WTC11 (cell line): ENCODE measurements around the gene SNX6. TPM values are rescaled to one million over a fixed set of nuclear protein-coding genes. Genes with fewer than 3 reads are reported as not detected.

Experiments used
- ATAC-seq: fragments of 200-7000 bp; cut with Tn5 transposase; 2 replicates; pipeline ENCODE4 v1.10.0; 2021; ENCODE audit warnings: mild to moderate bottlenecking, moderate library complexity
- CTCF ChIA-PET: fragments of 300-600 bp; sonication (Branson Sonifier 250); formaldehyde crosslinking; loops from one replicate; lab custom pipeline; 2021; ENCODE audit warnings: antibody characterized with exemption; lab: Charles Lee
- POLR2A ChIA-PET: fragments of 350-600 bp; sonication (Branson Sonifier 250); formaldehyde crosslinking; loops from one replicate; lab custom pipeline; 2021; ENCODE audit warnings: antibody characterized with exemption; lab: Charles Lee
- DNase-seq: peaks from one replicate; pipeline ENCODE4 v3.0.0; 2021; ENCODE audit warnings: low spot score
- H3K27ac Mint-ChIP-seq: 2 replicates; pipeline ENCODE4 v1.8.0; 2021; ENCODE audit warnings: mixed read lengths
- H3K27me3 Mint-ChIP-seq: 2 replicates; pipeline ENCODE4 v1.8.0; 2021; ENCODE audit warnings: low read depth, mild to moderate bottlenecking, moderate library complexity, mixed read lengths
- H3K36me3 Mint-ChIP-seq: 2 replicates; pipeline ENCODE4 v1.8.0; 2021; ENCODE audit warnings: mixed read lengths
- H3K4me1 Mint-ChIP-seq: 2 replicates; pipeline ENCODE4 v1.8.0; 2022; ENCODE audit warnings: mixed read lengths
- H3K4me3 Mint-ChIP-seq: 2 replicates; pipeline ENCODE4 v1.8.0; 2021; ENCODE audit warnings: mild to moderate bottlenecking, moderate library complexity, mixed read lengths
- H3K9me3 Mint-ChIP-seq: 2 replicates; pipeline ENCODE4 v1.8.0; 2021; ENCODE audit warnings: mixed read lengths
- ATF6 ChIP-seq: sonication (generic); formaldehyde crosslinking; IDR thresholded peaks from 2 replicates; pipeline ENCODE4 v1.8.1; 2023; ENCODE audit warnings: mild to moderate bottlenecking, missing genetic modification reagents
- ELF4 ChIP-seq: sonication (generic); formaldehyde crosslinking; IDR thresholded peaks from 2 replicates; pipeline ENCODE4 v1.8.1; 2022; ENCODE audit warnings: low read depth, mild to moderate bottlenecking, moderate library complexity, missing genetic modification reagents
- HMGA2 ChIP-seq: fragments of 250-450 bp; sonication (Bioruptor Pico); IDR thresholded peaks from 2 replicates; pipeline ENCODE4 v1.4.0; 2021; ENCODE audit warnings: mild to moderate bottlenecking, moderate library complexity
- SMAD3 ChIP-seq: sonication (generic); formaldehyde crosslinking; IDR thresholded peaks from 2 replicates; pipeline ENCODE4 v1.8.0; 2022; ENCODE audit warnings: missing genetic modification reagents, mild to moderate bottlenecking, borderline replicate concordance
- STAT6 ChIP-seq: sonication (generic); formaldehyde crosslinking; conservative IDR thresholded peaks from 2 replicates; pipeline ENCODE4 v1.8.1; 2023; ENCODE audit warnings: mild to moderate bottlenecking, low read depth, missing genetic modification reagents, moderate library complexity
- TP53 ChIP-seq: sonication (generic); formaldehyde crosslinking; IDR thresholded peaks from 2 replicates; pipeline ENCODE4 v1.8.1; 2023; ENCODE audit warnings: mild to moderate bottlenecking, missing genetic modification reagents
- ZNF281 ChIP-seq: sonication (generic); formaldehyde crosslinking; IDR thresholded peaks from 2 replicates; pipeline ENCODE4 v1.8.0; 2023; ENCODE audit warnings: mild to moderate bottlenecking, missing genetic modification reagents
- total RNA-seq: library from RNA; stranded (reverse); gene quantifications from 3 replicates; pipeline ENCODE4 v1.2.3, GENCODE V29; 2021
- TF ChIP-seq, protein P1 (sequence below): fragments of 250-450 bp; sonication (Bioruptor Pico); IDR thresholded peaks from 2 replicates; pipeline ENCODE4 v1.9.0; 2021; ENCODE audit warnings: mild to moderate bottlenecking, borderline replicate concordance
- TF ChIP-seq, protein P2 (sequence below): sonication (generic); formaldehyde crosslinking; IDR thresholded peaks from 2 replicates; pipeline ENCODE4 v1.8.1; 2023; ENCODE audit warnings: mild to moderate bottlenecking, missing genetic modification reagents, borderline replicate concordance
- TF ChIP-seq, protein P3 (sequence below): sonication (generic); formaldehyde crosslinking; IDR thresholded peaks from 2 replicates; pipeline ENCODE4 v1.8.1; 2022; ENCODE audit warnings: mild to moderate bottlenecking, moderate library complexity, missing genetic modification reagents

The SNX6 gene
- total RNA-seq, 1 experiment from 2014 or later = 51.3 TPM

DNA sequence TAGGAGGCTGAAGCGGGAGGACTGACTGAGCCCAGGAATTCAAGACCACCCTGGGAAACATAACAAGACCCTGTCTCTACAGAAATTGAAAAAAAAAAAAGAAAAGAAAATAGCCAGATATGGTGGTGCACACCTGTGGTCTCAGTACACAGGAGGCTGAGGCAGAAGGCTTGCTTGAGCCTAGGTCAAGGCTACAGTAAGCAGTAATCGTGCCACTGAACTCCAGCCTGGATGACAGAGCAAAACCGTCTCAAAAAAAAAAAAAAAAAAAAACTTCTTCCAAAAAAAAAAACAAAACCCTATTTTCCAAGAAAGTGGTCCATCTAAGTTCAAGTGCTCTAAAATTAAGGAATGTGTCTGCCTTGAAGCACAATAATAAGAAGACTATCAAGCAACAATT lies 19.8 kb downstream of the SNX6 start (continued):
- no peak for TF ChIP-seq ZNF281 (CRISPR knock-in tag)
- TF ChIP-seq HMGA2 (CRISPR knock-in tag) = no peak
- TF ChIP-seq, protein P1, sequence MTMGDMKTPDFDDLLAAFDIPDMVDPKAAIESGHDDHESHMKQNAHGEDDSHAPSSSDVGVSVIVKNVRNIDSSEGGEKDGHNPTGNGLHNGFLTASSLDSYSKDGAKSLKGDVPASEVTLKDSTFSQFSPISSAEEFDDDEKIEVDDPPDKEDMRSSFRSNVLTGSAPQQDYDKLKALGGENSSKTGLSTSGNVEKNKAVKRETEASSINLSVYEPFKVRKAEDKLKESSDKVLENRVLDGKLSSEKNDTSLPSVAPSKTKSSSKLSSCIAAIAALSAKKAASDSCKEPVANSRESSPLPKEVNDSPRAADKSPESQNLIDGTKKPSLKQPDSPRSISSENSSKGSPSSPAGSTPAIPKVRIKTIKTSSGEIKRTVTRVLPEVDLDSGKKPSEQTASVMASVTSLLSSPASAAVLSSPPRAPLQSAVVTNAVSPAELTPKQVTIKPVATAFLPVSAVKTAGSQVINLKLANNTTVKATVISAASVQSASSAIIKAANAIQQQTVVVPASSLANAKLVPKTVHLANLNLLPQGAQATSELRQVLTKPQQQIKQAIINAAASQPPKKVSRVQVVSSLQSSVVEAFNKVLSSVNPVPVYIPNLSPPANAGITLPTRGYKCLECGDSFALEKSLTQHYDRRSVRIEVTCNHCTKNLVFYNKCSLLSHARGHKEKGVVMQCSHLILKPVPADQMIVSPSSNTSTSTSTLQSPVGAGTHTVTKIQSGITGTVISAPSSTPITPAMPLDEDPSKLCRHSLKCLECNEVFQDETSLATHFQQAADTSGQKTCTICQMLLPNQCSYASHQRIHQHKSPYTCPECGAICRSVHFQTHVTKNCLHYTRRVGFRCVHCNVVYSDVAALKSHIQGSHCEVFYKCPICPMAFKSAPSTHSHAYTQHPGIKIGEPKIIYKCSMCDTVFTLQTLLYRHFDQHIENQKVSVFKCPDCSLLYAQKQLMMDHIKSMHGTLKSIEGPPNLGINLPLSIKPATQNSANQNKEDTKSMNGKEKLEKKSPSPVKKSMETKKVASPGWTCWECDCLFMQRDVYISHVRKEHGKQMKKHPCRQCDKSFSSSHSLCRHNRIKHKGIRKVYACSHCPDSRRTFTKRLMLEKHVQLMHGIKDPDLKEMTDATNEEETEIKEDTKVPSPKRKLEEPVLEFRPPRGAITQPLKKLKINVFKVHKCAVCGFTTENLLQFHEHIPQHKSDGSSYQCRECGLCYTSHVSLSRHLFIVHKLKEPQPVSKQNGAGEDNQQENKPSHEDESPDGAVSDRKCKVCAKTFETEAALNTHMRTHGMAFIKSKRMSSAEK (CRISPR knock-in tag) = no peak

DNA sequence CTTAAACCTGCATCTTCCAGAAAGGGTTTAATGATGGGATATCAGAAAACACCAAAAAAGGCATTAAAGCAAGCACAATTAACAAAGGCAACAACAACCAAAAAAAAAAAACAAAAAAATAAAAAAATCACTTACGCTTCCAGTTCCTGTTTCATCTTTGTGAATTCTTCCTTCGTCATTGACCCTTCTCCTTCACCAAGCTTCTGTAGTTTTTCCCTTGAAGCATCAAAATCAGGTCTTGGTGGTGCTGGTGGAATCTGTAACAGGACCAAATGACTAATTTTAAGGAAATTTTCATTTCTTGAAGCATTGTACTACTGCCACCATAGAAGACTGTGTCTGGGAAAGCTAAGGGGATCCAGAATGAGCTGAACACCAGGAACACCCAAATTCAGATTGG lies 24.5 kb downstream of the SNX6 start:
- Mint-ChIP-seq H3K27me3 (no peaks in the 10 kb centered on the region), H3K4me3 (no peak overlapping the region)
- no peak for DNase-seq
- CTCF ChIA-PET = no interaction called here
- TF ChIP-seq SMAD3 (CRISPR knock-in tag) (no peak), ATF6 (no peak), TP53 (CRISPR knock-in tag) (no peak), ELF4 (no peak), STAT6 (no peak)
- TF ChIP-seq, protein P2, sequence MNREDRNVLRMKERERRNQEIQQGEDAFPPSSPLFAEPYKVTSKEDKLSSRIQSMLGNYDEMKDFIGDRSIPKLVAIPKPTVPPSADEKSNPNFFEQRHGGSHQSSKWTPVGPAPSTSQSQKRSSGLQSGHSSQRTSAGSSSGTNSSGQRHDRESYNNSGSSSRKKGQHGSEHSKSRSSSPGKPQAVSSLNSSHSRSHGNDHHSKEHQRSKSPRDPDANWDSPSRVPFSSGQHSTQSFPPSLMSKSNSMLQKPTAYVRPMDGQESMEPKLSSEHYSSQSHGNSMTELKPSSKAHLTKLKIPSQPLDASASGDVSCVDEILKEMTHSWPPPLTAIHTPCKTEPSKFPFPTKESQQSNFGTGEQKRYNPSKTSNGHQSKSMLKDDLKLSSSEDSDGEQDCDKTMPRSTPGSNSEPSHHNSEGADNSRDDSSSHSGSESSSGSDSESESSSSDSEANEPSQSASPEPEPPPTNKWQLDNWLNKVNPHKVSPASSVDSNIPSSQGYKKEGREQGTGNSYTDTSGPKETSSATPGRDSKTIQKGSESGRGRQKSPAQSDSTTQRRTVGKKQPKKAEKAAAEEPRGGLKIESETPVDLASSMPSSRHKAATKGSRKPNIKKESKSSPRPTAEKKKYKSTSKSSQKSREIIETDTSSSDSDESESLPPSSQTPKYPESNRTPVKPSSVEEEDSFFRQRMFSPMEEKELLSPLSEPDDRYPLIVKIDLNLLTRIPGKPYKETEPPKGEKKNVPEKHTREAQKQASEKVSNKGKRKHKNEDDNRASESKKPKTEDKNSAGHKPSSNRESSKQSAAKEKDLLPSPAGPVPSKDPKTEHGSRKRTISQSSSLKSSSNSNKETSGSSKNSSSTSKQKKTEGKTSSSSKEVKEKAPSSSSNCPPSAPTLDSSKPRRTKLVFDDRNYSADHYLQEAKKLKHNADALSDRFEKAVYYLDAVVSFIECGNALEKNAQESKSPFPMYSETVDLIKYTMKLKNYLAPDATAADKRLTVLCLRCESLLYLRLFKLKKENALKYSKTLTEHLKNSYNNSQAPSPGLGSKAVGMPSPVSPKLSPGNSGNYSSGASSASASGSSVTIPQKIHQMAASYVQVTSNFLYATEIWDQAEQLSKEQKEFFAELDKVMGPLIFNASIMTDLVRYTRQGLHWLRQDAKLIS = no peak
- TF ChIP-seq, protein P3, sequence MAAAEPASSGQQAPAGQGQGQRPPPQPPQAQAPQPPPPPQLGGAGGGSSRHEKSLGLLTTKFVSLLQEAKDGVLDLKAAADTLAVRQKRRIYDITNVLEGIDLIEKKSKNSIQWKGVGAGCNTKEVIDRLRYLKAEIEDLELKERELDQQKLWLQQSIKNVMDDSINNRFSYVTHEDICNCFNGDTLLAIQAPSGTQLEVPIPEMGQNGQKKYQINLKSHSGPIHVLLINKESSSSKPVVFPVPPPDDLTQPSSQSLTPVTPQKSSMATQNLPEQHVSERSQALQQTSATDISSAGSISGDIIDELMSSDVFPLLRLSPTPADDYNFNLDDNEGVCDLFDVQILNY (CRISPR knock-in tag) = no peak
- TF ChIP-seq, all 79 proteins: peak for 0
- Mint-ChIP-seq H3K36me3 (peaks cover 58% of the 10 kb centered on the region), H3K27ac (no peak overlapping the region), H3K4me1 (no peaks in the 10 kb centered on the region), H3K9me3 (no peaks in the 10 kb centered on the region)
- POLR2A ChIA-PET = no interaction called here
- ATAC-seq = no peak
